HG03571 (cell line): ENCODE measurements around the gene FBXL17.
"Not testable (repeated sequence)": the region's sequence is repeated elsewhere in the genome, so short reads cannot be mapped to it uniquely, and the experiment has no call there.

ENCODE experiments used
- ATAC-seq: cut with Tn5 transposase; IDR thresholded peaks from one replicate; pipeline ENCODE4 v1.9.1; 2021; ENCODE audit not compliant: unreplicated experiment

FBXL17 gene

DNA sequence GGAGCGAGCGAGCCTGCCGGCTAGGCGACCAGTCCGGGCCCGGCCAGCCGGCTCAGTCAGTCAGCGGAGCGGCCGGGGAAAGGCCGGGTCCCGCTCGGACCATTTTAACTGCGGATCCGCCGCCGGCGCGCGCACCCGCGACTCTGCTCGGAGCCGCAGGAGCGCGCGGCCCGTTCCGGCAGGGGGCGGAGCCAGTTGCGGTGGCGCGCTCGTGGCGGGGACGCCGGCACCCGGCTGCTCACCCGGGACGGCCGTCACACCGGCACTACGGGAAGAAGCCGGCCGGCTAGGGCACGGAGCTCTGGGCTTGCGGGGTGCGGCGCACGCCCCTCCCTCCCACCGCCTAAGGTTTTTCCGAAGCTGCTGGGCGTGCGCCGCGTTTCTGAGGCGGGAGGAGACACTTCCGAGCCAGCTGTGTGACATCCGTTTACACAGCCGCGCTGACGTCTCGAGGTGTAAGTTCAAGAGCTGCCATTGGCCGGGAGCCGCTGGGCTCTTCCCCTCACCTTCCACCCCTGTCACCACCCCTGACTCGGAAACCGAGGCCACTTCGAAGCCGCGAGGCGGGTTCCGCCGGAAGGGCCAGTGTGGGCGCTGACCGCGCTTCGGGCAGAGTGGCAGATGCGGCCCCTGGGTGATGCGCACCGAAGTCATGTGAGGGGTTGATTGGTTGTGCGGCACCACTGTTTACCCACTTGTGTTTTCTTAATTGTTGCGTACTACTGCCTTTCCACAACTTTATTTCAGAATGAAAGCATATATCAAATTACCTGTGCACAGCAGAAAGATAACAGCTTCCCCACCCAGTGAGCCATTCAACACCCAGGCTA lies at the start of gene FBXL17:
TSS of gene FBXL17 (minus strand) at position 145 of the 830 bp plus-strand sequence.
- peak; percentile 76 for ATAC-seq

DNA sequence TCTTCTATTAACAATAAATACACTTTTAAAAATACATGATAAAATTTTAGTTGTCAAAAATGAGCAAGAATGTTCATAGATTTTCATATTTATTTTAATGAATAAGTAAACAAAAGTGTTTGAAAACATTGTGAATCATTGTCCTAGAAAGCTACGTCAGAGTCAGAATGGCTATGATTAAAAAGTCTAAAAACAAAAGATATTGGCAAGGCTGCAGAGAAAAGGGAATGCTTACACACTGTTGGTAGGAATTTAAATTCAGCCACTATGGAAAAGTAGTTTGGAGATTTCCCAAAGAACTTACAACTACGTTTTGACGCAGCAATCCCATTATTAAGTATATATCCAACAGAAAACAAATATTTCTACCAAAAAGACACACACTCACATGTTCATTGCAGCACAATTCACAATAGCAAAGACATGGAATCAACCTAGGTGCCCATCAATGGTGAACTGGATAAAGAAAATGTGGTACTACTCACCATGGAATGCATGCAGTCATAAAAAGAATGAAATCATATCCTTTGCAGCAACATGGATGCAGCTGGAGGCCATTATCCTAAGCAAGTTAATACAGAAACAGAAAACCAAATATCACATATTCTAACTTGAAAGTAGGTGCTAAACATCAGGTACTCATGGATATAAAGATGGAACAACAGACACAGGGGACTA lies 49.2 kb upstream of the FBXL17 start:
- no peak for ATAC-seq

- no peak for ATAC-seq
Observed at GRCh38 chr5:108421713-108422112, 39.8 kb upstream of the FBXL17 start.

DNA sequence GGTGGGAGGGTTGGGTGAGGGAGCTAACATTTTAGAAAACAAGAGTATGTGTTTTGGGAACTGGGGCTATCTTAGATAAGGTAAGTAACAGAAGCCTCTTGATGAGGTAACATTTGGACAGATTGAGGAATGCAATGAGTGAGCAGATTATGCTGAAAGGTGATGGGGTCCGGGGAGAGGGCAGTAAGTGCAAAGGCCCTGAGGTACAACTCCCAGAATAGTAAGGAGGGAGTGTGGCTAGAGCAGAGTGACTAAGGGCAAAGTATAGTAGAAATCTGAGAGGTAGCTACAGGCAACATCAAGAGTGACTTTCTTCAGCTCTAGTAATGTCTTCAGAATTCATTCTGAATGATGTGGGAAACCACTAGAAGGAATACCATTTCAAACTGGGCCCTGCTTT lies 38.9 kb upstream of the FBXL17 start:
- ATAC-seq = no peak

DNA sequence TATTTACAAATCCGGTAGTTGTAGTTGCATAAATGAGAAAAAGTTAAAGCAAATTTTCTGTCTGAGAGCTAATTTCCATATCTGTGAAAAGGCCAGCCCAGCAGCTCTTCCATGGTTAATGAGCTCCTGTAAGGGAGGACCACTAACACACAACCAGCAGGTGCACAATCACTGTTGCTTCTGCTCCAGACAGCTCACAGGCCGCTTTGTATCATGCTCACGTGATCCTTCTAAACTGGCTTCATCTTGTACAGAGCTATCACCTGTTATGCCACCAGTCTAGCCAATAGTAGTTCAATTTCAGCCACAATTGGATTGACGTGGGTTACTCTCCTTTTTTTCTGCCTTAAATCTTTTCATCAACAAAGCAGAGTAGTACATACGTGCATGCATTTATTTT lies 38.3 kb upstream of the FBXL17 start:
- ATAC-seq = no peak

GRCh38 chr5:108418197-108418596 lies 36.3 kb upstream of the FBXL17 start:
- no peak for ATAC-seq

GRCh38 chr5:108417166-108417670 lies 35.3 kb upstream of the FBXL17 start:
- no peak for ATAC-seq

- no peak for ATAC-seq
Observed at GRCh38 chr5:108415726-108416125, 33.8 kb upstream of the FBXL17 start.

- ATAC-seq = no peak
Observed at GRCh38 chr5:108409786-108410185, 27.9 kb upstream of the FBXL17 start.

DNA sequence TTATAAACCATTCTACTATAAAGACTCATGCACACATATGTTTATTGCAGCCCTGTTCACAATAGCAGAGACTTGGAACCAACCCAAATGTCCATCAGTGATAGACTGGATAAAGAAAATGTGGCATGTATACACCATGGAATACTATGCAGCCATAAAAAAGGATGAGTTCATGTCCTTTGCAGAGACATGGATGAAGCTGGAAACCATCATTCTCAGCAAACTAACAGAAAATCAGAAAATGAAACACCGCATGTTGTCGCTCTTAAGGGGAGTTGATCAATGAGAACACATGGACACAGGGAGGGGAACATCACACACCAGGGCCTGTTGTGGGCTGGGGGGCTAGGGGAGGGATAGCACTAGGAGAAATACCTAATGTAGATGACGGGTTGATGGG lies 23.3 kb upstream of the FBXL17 start:
- ATAC-seq = not testable (repeated sequence)

DNA sequence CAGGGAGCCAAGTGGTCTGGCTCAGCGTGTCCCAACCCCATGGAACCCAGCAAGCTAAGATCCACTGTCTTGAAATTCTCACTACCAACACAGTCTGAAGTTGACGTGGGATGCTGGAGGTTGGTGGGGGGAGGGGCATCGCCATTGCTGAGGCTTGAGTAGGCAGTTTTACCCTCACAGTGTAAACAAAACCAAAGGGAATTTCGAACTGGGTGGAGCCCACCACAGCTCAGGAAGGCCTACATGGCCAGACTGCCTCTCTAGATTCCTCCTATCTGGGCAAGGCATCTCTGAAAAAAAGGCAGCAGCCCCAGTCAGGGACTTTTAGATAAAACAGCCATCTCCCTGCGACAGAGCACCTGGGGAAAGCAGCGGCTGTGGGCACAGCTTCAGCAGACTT lies 17.1 kb upstream of the FBXL17 start:
- no peak for ATAC-seq

GRCh38 chr5:108396837-108397236 lies 14.9 kb upstream of the FBXL17 start:
- ATAC-seq = not testable (repeated sequence)

DNA sequence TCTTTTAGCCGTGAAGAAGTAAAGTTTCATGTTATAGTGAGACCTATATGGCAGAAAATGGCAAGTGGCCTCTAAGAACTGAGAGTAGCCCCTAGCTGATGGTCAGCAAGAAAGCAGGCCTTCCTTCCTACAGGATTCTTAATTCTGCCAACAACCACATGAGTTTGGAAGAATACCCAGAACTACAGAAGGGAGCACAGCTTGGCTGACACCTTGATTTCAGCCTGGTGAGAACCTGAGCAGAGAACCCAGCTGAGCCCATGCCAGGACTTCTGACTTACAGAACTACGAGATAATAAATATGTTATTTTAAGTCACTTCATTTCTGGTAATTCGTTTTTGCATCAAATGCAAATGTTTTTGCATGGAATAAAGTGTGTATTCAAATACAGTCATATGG lies 5.9 kb upstream of the FBXL17 start:
- no peak for ATAC-seq

GRCh38 chr5:108386345-108387061 lies 4.6 kb upstream of the FBXL17 start:
- no peak for ATAC-seq

- no peak for ATAC-seq
Observed at GRCh38 chr5:108384741-108385140, 2.8 kb upstream of the FBXL17 start.

DNA sequence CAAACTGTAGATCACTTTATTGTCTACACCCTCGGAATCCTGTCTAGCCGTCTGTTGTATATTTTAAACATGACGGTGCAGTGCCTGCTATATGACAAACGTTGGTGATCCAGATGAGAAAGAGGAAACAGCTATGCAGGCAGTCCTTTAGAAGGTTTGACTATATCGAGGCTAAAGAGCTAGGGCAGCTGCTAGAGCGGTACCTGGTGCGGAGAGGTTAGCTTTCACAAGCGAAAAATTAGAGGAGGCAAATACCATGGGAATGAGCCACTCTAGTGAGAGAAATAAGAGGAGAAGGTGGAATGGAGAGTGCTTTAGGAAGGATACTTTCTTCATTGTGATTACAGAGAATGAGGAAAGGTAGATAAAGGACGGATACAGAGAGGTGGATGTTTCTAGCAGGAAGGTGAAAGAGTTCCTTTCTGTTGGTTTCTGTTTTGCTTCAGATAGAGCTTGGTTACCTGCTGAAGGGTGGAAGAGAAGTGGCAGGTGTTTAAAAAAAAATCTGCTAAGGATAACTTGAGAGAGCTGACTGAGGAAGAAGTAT lies 959 bp upstream of the FBXL17 start:
- ATAC-seq = no peak

DNA sequence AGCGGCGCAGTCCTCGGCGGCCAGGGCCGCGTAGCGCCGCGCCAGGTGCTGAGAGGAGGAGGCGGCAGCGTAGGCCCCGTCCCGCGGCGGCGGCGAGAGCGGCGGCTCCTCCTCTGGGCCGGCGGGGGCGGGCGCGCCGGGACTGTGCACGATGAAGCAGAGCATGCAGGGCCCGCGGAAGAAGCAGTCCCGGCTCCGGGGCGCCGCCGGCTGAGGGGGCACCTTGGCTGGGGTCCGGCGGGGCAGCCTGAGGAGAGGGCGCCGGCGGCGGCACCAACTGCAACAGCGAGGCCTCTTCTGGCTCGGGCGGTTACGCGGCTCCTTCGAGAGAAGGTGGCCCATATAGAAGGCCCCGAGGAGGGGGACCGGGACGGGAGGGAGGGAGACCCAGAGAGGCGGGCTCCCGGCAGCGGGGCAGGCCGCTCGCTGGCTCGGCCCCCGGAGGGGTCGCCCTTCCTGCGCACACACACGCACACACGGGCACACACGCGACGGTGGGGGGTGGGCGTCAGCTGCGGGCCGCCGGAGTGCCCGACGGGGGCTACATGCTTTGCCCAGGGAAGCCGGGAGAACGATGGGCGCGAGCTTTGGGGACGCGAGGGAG lies 446 bp downstream of the FBXL17 start:
- peak; percentile 38 for ATAC-seq

DNA sequence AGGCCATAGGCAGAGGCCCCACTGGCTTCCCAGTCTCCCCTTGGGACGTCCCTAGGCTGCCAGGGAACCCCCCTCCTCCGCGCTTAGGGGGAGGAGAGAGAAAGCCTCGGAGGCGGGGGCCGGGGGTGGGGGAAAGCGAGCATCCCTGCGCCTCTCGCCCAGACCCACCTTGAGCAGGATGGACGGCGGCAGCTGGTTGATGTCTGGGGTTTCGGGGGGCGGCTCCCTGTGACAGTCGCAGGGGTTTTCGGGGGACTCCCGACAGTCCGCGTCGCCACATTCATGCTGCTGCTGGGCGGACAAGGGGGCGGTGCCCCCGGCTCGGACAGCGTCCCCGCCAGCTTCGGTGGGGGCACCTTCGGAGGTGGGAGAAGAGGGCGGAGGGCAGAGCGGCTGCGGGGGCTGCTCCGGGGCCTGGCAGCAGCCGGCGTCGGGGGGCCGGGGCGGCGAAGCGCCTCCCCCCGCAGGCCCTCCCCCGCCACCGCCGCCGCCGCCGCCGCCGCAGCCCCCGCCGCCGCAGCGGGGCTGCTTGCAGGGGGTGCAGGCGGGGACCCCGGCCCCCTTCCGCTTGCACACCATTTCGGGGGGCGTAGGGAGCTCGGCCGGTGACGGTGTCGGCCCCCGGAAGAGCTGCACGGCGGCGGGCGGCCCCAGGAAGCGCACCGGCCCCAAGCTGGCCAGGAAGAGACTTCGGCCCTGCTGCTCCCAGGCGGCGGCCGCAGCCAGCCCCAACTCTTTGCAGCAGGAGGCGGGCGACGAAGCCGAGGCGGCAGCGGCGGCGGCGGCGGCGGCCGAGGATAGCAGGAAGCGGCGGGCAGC lies 1.2 kb downstream of the FBXL17 start:
- ATAC-seq = peak; percentile 23

GRCh38 chr5:108379722-108380530 lies 2.0 kb downstream of the FBXL17 start:
- ATAC-seq = no peak
